GM18526 (cell line): Measurements from ENCODE around the gene HACD3.

ENCODE experiments used
- POLR2A ChIP-seq: IDR thresholded peaks from 3 replicates; pipeline ENCODE4 v1.6.1; 2011; ENCODE audit not compliant: insufficient read length; ENCODE audit errors: extremely low read depth

Gene HACD3

DNA sequence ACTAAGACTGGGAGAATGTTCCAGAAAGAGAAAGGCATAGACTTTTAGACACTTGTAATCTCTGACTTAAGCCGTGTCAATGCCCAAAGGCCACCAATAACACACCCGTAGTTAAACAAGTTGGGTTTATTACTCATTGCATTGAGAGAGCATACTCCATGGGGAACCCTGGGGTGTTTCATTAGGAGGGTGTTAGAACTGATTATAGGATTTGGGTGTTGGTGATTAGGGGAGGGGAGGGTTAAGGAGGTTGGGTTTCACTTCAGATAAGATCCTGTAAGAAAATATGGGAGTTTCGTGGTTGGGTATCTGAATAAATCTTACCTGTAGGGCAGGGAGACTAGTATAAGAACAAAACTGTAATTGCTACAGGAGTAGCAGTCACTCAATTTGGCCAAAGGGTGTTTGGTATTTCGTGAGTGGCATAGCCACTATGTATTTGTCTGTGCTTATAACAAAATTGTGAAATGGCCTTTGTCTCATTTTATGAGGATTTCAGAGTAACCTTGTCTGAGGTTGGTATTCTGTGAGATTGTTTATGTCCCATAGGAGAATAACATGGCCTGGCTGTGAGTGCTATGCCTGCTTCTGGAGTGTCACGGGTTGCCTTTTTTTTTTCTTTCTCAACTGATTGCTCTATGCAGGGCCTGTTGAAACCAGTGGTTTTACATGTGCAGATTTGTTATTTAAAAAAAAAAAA lies 2.9 kb downstream of the HACD3 start:
- no peak for TF ChIP-seq POLR2A

DNA sequence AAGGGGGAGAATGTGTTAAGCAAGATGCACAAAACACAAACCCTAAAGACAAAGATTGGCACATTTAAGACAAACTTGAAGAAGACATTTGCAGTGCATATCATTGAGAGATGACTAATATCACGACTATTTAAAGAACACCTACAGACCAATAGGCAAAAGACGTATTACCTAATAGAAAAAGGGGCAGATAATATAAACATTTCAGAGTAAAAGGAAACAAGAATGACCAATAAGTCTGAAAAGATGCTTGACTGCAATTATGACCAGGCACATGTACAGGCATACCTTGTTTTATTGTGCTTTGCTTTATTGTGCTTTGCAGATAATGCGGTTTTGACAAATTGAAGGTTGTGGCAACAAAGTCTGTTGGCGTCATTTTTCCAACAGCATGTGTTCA lies 4.9 kb downstream of the HACD3 start:
- no peak for TF ChIP-seq POLR2A

DNA sequence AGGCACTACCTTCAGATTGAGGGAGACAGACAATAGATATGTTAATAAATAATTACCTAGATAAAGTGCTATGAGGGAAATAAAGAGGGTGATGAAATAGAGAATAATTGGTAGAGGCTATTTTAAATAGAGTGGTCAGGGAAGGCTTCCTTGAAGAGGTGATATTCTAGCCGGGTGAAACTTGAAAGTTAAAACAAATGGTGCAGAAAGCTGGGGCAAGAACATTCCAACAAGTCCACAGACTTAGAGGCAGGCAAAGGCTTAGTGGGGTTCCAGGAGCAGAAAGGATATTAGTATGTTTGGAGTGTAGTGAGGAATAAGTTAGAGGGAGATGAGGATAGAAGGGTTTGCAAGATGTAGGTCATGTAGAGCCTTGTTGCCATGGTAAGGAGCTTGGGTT lies 10.1 kb downstream of the HACD3 start:
- no peak for TF ChIP-seq POLR2A

DNA sequence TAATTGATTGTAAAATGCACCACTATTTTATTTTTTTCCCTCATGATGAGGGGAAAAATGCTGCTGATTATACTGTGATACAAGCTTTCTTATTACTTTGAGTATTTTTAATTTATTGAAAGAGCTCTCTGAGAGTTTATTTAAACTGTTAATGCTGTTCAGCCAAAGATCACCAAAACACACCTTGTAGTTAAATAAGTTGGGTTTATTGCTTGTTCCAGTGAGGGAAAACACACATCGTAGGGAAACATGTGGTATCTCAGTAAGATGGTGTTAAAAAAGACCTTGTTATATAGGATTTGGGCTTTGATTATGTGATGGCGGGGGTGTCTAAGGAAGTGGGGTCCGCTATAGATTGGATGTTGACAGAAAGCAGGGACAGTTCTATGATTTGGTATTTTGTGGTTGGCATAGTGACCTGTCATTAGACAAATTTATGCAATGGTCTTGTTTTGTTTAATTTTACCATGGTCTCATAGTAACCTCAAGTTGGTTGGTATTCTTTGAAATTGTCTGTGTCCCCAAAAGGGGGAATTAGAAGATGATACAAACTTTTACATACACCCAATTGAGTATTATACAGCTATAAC lies 11.1 kb downstream of the HACD3 start:
- TF ChIP-seq POLR2A, result no peak

DNA sequence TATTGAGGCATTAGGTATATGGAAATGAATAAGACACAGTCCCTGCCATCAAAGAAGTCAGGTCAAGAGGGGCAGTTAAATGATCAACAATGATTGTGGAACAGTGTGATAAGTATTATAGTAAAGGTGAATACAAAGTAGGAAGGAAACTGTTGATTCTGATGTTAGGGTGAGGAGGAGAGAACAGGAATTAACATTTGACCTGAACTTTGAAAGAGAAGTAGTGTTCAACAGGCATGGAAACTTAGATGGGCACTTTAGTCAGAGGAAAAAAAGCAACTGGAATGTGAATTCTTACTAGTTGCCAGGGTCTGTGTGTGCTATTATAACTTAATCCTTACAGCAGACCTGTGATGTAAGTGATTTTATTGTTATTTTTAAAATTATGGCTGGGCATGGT lies 17.6 kb downstream of the HACD3 start:
- no peak for TF ChIP-seq POLR2A

DNA sequence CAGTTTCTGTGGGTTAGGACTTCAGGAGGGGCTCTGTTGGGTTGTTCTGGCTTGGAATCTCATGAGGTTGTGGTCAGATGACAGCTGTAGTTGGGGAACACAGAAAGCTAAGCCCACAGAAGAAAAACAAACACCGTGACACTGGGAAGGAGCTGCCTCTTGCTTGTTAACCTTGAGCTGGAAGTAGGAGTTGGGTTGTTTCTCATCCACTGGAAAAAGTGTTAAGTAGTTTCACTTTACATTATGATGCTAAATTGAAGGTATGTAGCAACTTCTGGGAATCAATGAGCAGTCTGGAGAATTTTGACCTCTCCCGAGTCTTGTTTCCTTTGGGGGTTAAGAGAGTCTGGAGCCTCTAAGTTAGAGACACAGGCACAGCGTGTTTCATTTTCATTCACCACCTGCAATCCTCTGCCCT lies 20.4 kb downstream of the HACD3 start:
- TF ChIP-seq POLR2A, result no peak

DNA sequence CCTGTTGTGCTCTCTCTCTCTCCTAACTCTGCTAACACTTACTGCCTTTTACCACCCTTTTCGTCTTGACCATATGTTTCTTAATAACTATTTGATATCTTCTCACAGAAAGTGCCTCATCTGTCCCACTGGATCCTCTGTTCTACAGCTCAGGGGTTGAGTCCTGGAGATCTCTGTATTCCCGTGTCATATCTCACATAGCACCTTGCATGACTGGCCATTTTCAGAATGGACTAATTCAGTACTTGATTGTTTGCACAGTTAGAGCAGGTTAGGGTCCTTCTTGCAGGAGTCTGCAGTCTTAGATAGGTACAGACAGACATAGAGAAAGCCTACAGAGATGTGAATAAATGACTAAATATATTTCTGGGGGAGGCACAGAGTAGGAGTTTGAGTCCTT lies 20.9 kb downstream of the HACD3 start:
- TF ChIP-seq POLR2A, result no peak

DNA sequence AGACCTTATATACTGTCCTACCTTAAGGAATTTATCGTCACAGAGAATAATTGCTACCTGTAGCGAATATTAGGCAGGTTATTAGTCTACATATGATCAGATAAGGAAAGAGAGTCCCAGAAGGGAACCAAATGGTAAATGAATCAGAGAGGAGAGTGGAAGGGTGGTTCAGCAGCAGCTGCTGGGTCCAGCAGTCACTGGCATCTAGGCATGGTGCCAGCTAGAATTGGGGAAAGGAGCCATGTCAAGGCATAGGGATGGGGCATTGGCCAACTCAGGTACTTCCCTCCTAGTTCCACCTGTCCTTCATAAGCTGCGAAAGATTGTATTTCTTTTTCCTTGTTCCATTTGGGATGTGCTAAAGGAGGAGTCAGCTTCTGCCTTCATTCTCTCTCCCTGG lies 23.4 kb downstream of the HACD3 start:
- TF ChIP-seq POLR2A, result no peak

DNA sequence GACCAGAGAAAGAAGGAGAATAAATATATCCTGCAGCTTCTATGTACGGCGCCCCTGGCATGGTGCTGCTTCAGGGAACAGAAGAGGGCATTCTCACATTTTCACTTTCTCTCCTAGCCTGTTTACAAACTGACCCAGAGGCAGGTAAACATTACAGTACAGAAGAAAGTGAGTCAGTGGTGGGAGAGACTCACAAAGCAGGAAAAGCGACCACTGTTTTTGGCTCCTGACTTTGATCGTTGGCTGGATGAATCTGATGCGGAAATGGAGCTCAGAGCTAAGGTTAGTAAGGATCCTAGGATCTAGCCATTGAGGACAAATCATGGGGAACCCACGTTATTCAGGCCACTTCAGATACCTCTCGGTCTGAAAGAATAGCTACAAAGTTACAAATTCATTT lies 26.4 kb downstream of the HACD3 start:
- TF ChIP-seq POLR2A, result no peak

DNA sequence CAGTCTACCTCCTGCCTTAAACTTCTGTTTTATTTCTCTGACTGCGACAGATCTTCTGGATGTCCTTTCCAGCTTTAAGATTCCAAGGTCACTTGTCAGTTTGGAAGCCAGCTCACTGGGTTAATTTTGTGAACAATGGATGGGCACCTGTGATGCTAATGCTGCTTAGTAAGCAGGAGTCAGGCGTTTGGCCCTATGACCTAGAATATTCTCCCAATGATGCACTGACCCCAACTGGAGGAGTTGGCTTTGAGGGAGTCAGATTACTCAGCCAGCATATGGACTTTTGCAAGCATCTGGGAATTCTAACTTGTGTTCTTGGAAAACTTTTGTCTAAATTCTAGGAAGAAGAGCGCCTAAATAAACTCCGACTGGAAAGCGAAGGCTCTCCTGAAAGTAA lies 28.1 kb downstream of the HACD3 start:
- no peak for TF ChIP-seq POLR2A

DNA sequence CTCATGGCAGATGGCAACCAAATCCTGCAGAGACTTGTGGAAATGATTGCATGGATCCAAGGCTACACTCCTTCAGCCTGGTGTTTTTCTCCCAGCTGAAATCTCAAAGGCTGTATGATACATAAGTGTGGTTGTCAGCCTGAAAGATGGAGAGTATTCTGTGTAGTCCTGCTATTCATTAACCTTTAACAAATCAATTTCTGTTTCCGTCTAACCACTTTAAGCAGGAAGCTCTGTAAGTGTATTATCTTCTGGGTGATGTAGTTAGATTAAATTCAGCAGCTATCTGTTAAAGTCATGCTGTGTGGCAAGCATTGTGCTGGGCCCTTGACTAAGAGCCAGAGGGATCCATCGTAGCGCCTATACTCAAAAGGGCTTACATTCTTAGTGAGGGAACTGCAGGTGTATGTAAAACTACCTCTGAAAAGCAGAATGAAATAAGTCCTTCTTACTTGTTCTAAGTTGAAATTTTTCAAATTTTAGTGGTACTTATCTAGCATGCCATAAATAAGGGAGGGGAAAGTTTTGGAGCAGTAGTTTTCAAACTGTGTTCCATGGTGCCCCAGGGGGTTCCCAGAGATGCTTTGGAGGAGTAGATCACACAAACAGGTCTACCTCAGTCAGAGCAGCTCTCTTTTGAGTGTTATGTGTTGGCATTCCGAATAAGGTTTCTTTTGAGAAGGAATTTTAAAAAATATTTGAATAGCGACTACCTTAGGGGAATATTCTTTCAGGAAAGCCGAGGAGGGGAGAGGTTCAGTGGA lies 28.9 kb downstream of the HACD3 start:
- TF ChIP-seq POLR2A, result no peak

DNA sequence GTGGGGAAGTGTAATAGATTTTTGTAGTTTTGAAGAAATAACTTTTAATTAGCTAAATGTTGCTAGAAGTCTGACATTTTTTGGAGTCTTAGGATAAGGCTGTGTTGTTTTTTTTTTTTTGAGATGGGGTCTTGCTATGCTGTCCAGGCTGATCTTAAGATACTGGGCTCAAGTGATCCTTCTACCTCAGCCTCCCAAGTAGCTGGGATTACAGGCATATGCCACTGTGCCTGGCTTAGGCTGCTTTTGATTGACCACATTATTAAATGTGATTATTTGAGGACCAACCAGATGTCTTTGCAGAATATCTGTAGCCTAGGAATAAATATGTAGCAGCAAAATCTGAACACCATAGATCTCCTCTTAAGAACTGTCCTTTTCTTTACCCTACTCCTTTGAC lies 29.7 kb downstream of the HACD3 start:
- no peak for TF ChIP-seq POLR2A

DNA sequence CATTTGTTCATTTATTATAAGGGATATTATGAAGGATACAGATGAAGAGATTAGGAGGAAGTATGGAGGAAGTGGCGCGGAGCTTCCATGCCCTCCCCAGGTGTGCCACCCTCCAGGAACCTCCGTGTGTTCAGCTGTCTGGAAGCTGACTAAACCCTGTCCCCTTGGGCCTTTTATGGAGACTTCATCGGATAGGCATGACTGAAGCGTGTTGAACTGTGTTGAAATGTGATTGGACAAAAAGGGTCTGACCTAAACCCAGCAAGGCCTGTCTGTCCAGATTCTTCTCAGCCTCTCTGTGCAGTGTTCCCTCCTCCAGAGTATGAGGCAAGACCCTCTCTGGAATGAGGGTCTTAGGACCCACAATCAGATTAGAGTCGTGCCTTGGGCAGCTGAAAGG lies 31.7 kb downstream of the HACD3 start:
- no peak for TF ChIP-seq POLR2A

DNA sequence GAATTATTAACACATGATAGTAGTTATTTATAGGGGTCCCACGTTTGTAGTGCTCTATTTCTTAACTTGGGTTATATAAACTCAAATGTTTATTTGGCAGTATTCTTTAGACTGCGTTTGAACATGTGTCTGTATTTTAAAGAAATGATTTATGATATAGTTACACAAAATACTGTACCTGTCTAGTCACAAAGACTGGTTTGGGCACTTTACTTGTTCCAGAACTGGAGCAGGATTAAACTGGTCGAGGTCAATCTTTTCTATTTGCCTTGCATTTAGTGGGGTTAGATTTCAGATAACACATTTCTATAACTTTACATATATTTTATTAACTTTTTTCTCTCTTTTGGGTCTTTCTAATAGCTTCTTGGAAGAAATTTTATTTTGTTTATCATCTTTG lies 39.5 kb downstream of the HACD3 start:
- no peak for TF ChIP-seq POLR2A

DNA sequence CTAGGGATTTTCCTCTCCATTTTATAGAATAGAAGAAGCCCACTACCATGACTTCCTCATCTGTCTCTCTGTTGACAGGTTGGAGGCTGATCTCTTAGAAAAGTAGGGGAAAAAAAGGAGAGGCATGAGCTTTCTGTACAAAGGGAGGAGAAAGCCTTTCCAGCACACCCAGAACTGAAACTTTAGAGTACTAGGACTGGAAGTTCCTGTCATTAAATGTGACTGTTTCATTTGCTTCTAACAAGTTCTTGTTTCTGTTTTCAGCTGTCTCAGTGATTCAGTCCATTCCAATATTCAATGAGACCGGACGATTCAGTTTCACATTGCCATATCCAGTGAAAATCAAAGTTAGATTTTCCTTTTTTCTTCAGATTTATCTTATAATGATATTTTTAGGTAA lies 41.7 kb downstream of the HACD3 start:
- TF ChIP-seq POLR2A, result no peak

DNA sequence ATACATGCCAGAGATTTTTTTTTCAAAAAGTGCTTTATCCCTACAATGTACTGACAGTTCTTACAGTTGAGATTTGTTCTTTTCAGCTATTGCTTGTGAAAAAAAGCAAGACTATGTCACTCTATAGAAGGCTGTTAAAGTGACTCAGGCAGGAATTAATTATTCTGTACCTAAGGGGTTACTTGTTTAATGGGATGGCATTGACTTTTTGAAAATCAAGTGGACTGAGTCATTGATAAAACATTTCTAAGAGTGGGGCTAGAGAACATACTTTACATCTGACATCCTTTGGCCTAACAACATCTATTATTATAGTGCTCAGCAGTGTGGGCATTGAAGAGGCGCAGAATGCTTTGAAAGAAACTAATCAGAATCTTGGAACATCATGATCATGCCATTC lies 46.4 kb downstream of the HACD3 start:
- TF ChIP-seq POLR2A, result no peak
